GM21619 (cell line): ENCODE measurements around the gene PSORS1C2.

Source experiments
- ATAC-seq: cut with Tn5 transposase; IDR thresholded peaks from one replicate; pipeline ENCODE4 v1.9.1; 2021; ENCODE audit not compliant: unreplicated experiment

PSORS1C2 gene

DNA sequence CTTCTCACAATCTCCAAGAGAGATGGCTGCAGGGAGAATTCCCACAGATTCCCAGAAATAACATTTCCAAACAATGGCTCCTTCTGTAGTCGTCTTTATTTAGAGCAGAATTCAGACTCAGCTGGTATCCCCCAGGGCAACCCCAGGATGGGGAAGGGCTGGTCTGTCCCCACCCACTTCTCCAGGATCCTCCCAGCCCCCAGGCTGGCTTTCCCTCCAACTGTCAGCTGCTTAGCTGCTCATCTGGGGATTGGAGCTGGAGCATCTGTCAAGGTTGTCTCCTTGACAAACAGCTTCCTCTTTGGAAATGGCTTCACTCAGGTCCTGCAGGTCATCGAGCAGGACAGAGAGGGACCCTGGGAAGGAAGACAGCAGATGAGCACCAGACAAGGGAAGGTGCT is 3.5 kb upstream of the PSORS1C2 start:
- no peak for ATAC-seq

DNA sequence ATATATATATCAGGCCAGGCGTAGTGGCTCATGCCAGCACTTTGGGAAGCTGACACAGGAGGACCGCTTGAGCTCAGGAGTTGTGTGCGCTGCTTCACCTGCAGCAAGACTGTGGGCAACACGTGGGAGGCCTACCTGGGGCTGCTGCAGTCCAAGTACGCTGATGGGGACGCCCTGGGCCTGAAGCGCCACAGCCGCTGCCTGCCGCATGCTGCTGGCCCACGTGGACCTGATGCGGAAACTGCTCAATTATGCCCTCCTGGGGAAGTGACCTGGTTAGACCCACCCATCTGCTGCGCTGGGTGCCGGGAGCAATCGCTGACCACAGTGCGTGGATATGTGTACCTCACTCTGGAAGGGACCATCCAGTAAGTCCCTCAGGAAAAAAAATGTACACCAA is 1.8 kb upstream of the PSORS1C2 start:
- ATAC-seq = no peak

DNA sequence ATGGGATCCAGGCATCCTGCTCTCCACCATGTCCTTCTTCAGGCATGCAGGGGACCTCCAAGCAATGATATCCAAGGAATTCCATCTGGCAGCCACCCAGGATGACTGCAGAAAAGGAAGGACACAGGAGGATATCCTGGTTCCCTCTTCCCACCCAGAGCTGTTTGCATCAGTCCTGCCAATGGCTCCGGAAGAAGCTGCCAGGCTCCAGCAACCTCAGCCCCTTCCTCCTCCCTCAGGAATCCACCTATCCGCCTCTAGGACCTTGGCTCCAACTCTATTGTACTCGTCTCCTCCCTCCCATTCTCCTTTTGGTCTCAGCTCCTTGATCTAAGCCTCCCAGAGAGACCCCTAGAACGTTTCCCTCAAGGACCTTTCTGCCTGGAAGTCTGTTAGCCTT is 733 bp upstream of the PSORS1C2 start:
- no peak for ATAC-seq

- no peak for ATAC-seq
Measured at GRCh38 chr6:31135710-31136109, 3.2 kb downstream of the PSORS1C2 start.

DNA sequence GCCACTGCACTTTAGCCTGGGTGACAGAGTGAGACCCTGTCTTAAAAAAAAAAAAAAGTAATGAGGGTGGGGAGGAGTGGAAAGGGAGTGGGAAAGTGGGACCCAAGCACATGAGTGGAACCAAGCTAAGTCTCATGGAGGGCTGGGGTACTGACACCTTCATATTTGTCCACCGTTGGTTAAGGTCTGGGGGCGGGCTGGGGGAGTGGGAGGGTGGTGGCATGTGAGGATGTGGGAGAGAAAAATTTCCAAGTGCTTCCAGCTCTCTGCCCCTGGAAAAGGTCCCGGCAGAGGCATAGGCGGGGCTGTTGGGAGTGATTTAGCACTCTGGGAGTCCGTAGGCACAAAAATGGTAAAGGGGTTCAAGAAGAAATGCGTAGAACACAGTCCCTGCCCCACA is 6.1 kb downstream of the PSORS1C2 start:
- no peak for ATAC-seq

GRCh38 chr6:31131595-31131994 is 7.3 kb downstream of the PSORS1C2 start:
- ATAC-seq = no peak

GRCh38 chr6:31130751-31131150 is 8.1 kb downstream of the PSORS1C2 start:
- ATAC-seq = no peak

DNA sequence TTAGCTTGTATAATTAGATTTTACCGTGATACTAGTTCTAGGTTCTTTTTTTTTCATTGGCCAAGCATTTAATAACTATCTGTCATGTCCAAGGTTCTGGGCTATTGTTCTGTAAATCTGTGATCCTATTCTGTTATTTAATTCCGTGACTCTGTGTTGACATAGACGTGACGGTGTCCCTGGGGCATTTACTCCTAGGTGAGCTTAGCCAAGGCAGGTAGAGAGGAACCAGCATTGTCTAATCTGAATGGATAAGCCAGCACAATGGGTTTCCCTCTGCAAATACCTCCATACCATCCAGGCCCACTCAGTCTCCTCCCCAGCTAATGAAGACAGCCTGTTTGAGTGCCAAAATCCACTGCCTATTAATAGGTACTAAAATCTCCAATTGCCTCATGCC is 9.7 kb downstream of the PSORS1C2 start:
- ATAC-seq = no peak

DNA sequence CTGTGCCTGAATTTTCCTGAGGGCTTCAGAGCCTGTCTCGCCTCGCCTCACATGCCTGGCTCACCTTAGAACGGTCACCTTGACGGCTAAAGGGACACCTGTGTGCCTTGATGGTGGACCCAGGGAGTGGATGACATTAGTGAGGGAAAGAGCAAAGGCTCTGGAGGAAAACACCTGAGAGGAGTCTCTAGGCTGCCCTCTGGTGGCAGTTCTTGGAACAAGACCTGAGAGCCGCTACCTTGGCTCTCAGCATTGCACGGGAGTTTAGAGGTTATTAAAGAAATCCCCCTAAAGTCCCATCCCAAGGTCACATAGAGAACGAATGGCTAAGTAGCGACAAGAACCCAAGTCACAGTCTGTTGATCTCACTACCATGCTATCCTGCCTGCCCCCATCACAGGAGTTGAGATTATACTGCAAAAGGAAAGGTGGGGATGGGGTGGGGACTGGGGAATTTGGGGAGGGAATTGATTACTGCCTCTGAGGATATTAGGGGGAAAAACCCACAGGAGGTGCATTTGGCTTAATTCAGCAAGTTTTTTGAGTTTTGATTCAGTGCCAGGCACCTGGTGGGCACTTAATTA is 10.7 kb downstream of the PSORS1C2 start:
- ATAC-seq = no peak

GRCh38 chr6:31126396-31127175 is 12.3 kb downstream of the PSORS1C2 start:
- ATAC-seq = no peak

DNA sequence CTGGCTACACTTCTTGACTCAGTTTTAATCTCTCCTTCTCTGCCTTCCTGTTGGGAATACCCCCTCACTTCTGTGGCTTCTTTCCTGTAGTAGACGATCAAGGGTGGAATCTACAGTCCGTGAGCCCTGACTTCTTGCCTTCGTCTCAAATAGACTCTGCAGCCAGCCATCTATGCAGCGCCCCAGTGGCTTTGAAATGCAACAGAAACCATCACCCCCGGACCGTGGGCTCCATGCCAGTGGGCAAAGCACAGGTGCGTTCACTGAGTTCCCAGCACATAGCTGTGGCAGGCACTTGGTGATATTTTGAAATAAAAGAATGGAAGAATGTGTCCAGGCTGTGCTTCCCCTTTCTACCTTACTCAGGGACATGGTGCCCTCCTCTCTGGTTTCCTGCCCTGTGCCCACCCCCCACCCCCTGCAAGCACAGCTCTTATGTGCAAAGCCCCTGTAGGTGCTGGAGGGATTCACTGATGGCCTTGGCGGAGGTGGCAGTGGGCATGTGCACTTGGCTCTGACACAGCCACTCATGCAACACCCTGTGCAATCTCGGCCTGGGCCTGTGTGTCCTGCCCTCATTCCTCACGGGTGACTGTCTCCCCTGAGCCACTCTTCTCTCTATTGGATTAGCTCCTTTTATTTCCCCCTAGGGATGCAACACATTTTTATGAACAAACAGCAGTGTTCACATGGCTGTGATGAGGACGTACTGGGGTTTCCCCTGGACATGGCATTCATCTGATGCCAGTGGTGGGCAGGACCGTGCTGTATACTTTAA is 13.1 kb downstream of the PSORS1C2 start:
- no peak for ATAC-seq

GRCh38 chr6:31125162-31125561 is 13.7 kb downstream of the PSORS1C2 start:
- ATAC-seq = no peak

DNA sequence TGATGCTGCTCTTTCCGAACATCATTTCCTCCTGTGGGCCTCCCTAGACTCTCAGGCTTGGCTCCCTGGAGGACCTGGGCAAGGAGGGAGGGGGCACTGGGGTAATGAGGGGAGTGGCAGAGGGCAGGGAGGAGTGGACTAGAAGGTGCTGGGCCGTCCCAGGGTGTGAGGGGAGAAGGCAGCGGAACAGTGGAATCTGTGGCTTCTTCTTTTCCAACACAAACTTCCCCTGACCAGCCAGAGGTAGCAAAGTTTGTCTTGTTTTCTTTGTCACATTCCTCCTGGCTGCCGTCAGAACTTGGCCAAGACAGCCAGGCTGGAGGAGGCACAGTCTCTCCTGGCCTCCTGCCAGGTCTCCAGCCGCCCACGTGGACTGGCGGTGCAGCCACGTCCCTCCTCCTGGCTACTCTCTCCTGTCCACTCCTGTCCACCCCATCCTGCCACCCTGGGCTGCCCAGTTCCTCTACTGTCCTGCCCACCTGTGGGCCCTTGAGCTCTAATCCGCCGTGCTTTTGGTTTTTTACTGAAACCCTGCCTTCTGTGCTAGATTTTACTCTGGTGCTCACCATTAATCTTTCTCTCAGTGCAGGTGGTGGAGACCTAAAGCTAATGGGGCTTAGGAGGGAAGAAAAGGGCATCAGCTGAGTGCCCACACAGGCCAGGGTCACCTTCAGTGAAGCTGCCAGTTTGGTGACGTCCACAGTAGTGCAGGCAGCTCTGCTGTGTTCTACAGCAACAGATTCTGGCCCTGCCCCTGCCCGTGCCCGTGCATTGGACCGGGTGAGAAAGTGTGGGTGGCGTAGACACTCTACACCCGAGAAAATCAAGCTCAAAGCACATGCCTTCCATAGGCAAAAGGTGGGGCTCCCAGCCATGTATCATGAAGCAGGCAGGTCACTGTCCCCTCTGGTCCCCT is 15.8 kb downstream of the PSORS1C2 start:
- no peak for ATAC-seq

GRCh38 chr6:31121131-31121790 is 17.6 kb downstream of the PSORS1C2 start:
- ATAC-seq = no peak

DNA sequence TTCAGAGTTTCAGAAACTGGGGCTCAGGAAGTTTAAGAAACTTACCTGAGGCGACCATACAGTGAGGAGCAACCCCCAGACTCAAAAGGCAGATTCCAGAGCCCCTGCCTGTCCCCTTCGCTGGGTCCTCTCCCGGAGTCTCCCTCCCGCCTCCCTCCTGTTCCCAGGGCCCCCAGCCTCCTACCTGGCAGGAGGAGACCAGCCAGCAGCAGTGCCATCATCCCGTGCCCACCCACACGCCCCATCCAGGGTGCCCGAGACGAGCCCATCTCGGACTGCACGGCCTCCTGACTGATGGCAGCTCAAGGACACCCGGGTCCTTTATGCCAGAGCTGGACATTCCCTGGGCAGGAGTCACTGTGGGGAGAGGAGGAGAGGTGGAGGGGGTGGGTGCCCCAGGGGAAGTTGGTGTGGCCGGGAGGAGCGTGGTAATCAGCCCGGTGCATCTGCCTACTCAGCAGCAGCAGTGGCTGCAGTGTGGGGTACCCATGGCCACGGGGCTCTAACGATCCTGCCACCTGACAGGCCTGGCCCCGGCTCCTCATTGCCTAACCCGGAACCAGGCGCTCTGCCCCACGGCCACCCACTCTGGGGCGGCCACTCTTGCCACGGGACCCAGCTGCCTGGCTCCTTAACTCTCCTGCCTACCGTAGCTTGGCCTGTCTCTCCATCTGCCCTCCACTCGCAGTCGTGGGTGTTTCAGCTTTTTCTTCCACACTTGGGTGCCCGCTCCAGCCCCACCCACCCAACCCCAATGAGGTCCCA is 18.5 kb downstream of the PSORS1C2 start, which contains the start of gene CDSN:
CDSN (minus strand) TSS at position 296 of the 765 bp plus-strand sequence; CDS start at position 269, 27 bp downstream.
- ATAC-seq = no peak

DNA sequence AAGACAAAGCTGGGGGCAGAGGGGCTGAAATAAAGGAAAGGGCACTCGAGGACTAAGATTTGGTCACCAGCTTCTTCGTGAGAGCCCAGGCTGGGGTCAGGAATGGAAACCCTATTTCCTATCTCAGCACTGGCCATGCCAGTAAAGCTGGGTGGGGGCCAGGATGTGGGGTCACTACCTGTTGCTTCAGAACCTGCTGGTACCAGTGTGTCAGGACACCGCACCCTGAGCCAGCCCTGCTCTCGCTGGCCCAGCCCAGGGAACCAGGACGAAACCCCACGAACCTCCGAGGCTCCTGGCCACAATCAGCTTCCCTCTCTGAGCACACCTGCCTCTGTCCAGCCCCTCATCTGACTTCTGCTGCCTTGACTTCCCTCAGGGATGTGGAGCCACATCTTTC is 20.7 kb downstream of the PSORS1C2 start:
- no peak for ATAC-seq

- ATAC-seq = no peak
Measured at GRCh38 chr6:31116661-31117385, 22.0 kb downstream of the PSORS1C2 start.

GRCh38 chr6:31115941-31116560 is 22.8 kb downstream of the PSORS1C2 start:
- no peak for ATAC-seq
